ENCODE data around the gene FAM210B. TPM values are rescaled to one million over a fixed set of nuclear protein-coding genes. Genes with fewer than 3 reads are reported as not detected.

Gene FAM210B
- total and polyA plus RNA-seq, 9 of the 15 experiments (the other 6 are each of a cell fraction or from before 2014, with no cell fraction given), result 12.1 to 87.3 (median 47.6) TPM

GRCh38 chr20:56391596-56392131, 32.9 kb downstream of the FAM210B start:
- intact Hi-C loops (cut with micrococcal nuclease), result loop anchor here (1.0 kb wide), 2 partner anchors 21 to 28 kb away; partner anchors contain the start of gene CASS4
- ATAC-seq (peak; percentile 69), DNase-seq (ENCODE audit: extremely low read depth in 1 of 4, low spot score in 3 of 4) (no peak), FAIRE-seq (no peak)
- H3K9me3 ChIP-seq (replicated peaks; ENCODE audit: control insufficient read depth, insufficient read depth, low read depth, low read length), result no peaks in the 10 kb centered on the region
- in situ Hi-C loops (cut with MboI), result no loop called here
- ChIA-PET POLR2A (interaction anchor here (0.6 to 2.3 kb wide), 24 partner anchors 8 to 1964 kb away, joined by 3 to 35 read pairs (median 4); partner anchors contain the start of genes CASS4 and FAM210B), CTCF (ENCODE audit: low intra/inter-chr PET ratio) (no interaction called here)
- peaks cover 3% of the 10 kb centered on the region for H3K9me1 ChIP-seq (ENCODE audit: control insufficient read depth, insufficient read depth, low read length)
- peak overlapping the region; percentile 92 for H3K4me3 ChIP-seq
- H3K4me2 ChIP-seq (ENCODE audit: insufficient read depth, low read length), result peak overlapping the region; percentile 99
- TF ChIP-seq ZNF347 (CRISPR knock-in tag; IDR thresholded peaks at IDR 0.05; ENCODE audit: low read depth), result no peak
- peak; percentile 35; the same call in 1 of the 2 replicates for TF ChIP-seq RB1 (IDR thresholded peaks at IDR 0.05; ENCODE audit: low read depth)
- no peak for TF ChIP-seq ETV6 (IDR thresholded peaks at IDR 0.05; ENCODE audit: borderline replicate concordance in 1 of 2, low read depth in 2 of 2, low read length in 1 of 2)
- 0 out of 2 replicates have a peak, but pooled peaks have one; percentile 34 for TF ChIP-seq ETV6 (CRISPR knock-in tag; IDR thresholded peaks at IDR 0.05; ENCODE audit: borderline replicate concordance)
- peak; percentile 26; the same call in 1 of the 2 replicates for TF ChIP-seq GABPB1 (CRISPR knock-in tag; IDR thresholded peaks at IDR 0.05)
- peak; percentile 27; the same call in 1 of the 2 replicates for TF ChIP-seq ZNF232 (CRISPR knock-in tag; IDR thresholded peaks at IDR 0.05)
- TF ChIP-seq, protein P1, sequence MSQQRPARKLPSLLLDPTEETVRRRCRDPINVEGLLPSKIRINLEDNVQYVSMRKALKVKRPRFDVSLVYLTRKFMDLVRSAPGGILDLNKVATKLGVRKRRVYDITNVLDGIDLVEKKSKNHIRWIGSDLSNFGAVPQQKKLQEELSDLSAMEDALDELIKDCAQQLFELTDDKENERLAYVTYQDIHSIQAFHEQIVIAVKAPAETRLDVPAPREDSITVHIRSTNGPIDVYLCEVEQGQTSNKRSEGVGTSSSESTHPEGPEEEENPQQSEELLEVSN (IDR thresholded peaks at IDR 0.05; ENCODE audit: borderline replicate concordance in 1 of 2, extremely low read depth in 1 of 2, insufficient read depth in 1 of 2, insufficient read length in 1 of 2, low read depth in 1 of 2, low read length in 1 of 2, poor library complexity in 1 of 2, severe bottlenecking in 1 of 2), result peak in 1 of 2 experiments; percentile 12
- WGBS (ENCODE audit: insufficient coverage, low coverage, missing lambda C conversion rate), result 2% methylated on average over 27 of the region's 29 CpGs
- peak overlapping the region; percentile 79 for H2AFZ ChIP-seq (ENCODE audit: low read depth, low read length)
- H3K36me3 ChIP-seq (ENCODE audit: control insufficient read depth, insufficient read depth, low read length), result peaks cover 71% of the 10 kb centered on the region
- H3K27ac ChIP-seq (ENCODE audit: extremely low read depth, low read depth, low read length), result peak overlapping the region; percentile 99
- BruUV-seq (replicated peaks), result no TSS peak
- peak overlapping the region; percentile 97 to 99 for H3K9ac ChIP-seq (ENCODE audit: insufficient read depth in 1 of 2, low read depth in 2 of 2, low read length in 2 of 2)
- no peaks in the 10 kb centered on the region for H4K20me1 ChIP-seq (replicated peaks; ENCODE audit: control insufficient read depth, insufficient read depth, low read length)
- peaks cover 93% of the 10 kb centered on the region for H3K79me2 ChIP-seq (ENCODE audit: control insufficient read depth, insufficient read depth, low read length)
- no peaks in the 10 kb centered on the region for H3K27me3 ChIP-seq (ENCODE audit: control insufficient read depth in 2 of 2, insufficient read depth in 2 of 2, low read length in 2 of 2)
- peaks cover 4 to 12% of the 10 kb centered on the region in 2 experiments; a peak in 3 of 5 replicates for H3K4me1 ChIP-seq (replicated peaks in 1 of 2; ENCODE audit: control insufficient read depth in 2 of 2, insufficient read depth in 2 of 2, low read length in 2 of 2)
